Measurements from ENCODE around the gene USP34.
A peak's percentile ranks its signal among the peaks of the same experiment; 100 is the strongest.
"Not testable (repeated sequence)": the region's sequence is repeated elsewhere in the genome, so short reads cannot be mapped to it uniquely, and the experiment has no call there.

USP34 gene

DNA sequence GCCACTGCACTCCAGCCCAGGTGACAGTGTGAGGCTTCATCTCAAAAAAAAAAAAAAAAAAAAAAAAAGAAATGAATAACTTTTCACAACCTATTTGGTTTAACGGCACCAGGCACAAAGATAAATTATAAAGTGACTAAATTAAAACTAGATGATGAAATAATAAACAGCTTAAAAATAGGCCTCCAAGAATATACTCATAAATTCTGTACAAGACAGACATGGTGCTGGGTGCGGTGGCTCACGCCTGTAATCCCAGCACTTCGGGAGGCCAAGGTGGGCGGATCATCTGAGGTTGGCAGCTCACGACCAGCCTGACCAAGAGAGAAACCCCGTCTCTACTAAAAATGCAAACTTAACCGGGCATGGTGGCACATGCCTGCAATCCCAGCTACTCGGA lies 19.7 kb downstream of the USP34 start:
- FAIRE-seq, result no peak
- no peak for DNase-seq (ENCODE audit: insufficient read length, low spot score)
- no peak for TF ChIP-seq POLR2A (IDR thresholded peaks at IDR 0.05; ENCODE audit: low read depth, low read length)

GRCh38 chr2:61450144-61450543 lies 20.7 kb downstream of the USP34 start:
- DNase-seq (ENCODE audit: insufficient read length, low spot score), result no peak
- no peak for TF ChIP-seq POLR2A (IDR thresholded peaks at IDR 0.05; ENCODE audit: low read depth, low read length)
- FAIRE-seq, result no peak

- no peak for FAIRE-seq
- no peak for DNase-seq (ENCODE audit: insufficient read length, low spot score)
- no peak for TF ChIP-seq POLR2A (IDR thresholded peaks at IDR 0.05; ENCODE audit: low read depth, low read length)
Measured at GRCh38 chr2:61448229-61448628, 22.7 kb downstream of the USP34 start.

DNA sequence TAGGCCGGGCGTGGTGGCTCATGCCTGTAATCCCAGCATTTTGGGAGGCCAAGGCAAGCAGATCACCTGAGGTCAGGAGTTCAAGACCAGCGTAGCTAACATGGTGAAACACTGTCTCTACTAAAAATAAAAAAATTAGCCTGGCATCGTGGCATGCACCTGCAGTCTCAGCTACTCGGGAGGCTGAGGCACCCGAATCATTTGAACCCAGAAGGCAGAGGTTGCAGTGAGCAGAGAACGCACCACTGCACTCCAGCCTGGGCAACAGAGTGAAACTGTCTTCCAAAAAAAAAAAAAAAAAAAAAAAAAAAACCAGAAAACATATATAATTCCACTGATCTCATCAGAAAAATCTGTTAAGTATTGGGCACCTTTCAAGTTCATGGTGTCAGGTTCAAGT lies 23.9 kb downstream of the USP34 start:
- not testable (repeated sequence) for DNase-seq (ENCODE audit: insufficient read length, low spot score); FAIRE-seq

DNA sequence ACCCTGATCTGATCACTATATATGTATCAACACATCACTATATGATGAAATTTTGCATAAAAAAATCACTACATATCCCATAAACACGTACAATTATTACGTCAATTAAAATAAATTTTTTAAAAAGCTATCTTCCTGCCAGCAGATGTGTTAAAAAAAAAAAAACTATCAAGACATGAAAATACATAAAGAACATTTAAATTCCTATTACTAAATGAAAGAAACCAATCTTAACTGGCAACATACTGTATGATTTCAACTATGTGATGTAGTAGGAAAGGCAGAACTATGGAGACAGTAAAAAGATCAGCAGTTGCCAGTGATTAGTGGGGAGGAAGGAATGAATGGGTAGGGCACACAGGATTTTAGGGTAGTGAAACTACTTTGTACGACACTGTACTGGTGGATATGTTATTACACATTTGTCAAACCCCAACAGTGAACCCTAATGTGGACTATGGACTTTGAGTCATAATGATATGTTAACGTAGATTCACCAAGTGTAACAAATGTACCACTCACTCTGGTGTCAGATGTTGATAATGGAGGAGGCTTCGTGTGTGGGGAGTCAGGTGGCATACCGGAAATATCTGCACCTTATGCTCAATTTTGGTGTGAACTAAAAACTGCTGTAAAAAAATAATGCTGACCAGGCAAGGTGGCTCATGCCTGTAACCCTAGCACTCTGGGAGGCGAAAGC lies 27.4 kb downstream of the USP34 start:
- TF ChIP-seq POLR2A (IDR thresholded peaks at IDR 0.05; ENCODE audit: low read depth, low read length), result no peak
- FAIRE-seq (no peak), DNase-seq (ENCODE audit: insufficient read length, low spot score) (no peak)

GRCh38 chr2:61439241-61440002 lies 31.5 kb downstream of the USP34 start:
- TF ChIP-seq POLR2A (IDR thresholded peaks at IDR 0.05; ENCODE audit: low read depth, low read length), result no peak
- FAIRE-seq (no peak), DNase-seq (ENCODE audit: insufficient read length, low spot score) (no peak)

DNA sequence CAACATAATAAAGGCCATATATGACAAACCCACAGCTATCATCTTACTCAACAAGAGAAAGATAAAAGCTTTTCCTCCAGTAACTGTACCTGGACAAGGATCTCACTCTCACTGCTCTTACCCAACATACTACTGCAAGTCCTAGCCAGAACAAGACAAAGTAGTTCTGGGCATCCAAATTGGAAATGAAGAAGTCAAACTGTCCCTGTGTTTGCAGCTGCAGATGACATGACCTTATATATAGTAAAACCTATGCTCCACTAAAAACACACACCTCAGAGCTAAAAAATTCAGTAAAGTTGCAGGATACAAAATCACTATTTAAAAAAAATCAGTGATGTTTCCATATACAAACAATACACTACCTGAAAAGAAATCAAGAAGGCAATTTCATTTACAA lies 32.2 kb downstream of the USP34 start:
- DNase-seq (ENCODE audit: insufficient read length, low spot score) (no peak), FAIRE-seq (no peak)
- no peak for TF ChIP-seq POLR2A (IDR thresholded peaks at IDR 0.05; ENCODE audit: low read depth, low read length)

GRCh38 chr2:61437170-61437569 lies 33.7 kb downstream of the USP34 start:
- no peak for FAIRE-seq
- no peak for TF ChIP-seq POLR2A (IDR thresholded peaks at IDR 0.05; ENCODE audit: low read depth, low read length)
- no peak for DNase-seq (ENCODE audit: insufficient read length, low spot score)

GRCh38 chr2:61436092-61436491 lies 34.8 kb downstream of the USP34 start:
- no peak for TF ChIP-seq POLR2A (IDR thresholded peaks at IDR 0.05; ENCODE audit: low read depth, low read length)
- FAIRE-seq (no peak), DNase-seq (ENCODE audit: insufficient read length, low spot score) (no peak)

GRCh38 chr2:61435291-61435690 lies 35.6 kb downstream of the USP34 start:
- FAIRE-seq, result no peak
- DNase-seq (ENCODE audit: insufficient read length, low spot score), result no peak
- no peak for TF ChIP-seq POLR2A (IDR thresholded peaks at IDR 0.05; ENCODE audit: low read depth, low read length)

DNA sequence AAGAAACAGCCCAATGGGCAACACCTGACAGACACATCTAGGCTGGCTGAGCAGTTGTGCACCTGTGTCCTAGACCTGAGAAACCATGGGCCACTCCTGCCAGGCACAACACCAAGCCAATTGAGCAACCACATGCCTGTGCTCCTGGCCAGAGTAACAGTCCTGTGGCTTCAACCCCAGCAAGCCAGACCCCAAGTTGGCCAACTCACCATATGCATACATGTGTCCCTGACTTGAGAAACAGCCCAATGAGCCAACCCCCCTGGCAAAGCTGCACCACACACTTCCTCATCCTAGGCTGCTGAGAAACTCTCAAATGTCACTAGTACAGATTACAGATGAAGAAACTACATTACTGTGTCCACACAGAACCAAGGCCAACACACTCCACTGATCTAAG lies 36.6 kb downstream of the USP34 start:
- FAIRE-seq (no peak), DNase-seq (ENCODE audit: insufficient read length, low spot score) (no peak)
- TF ChIP-seq POLR2A (IDR thresholded peaks at IDR 0.05; ENCODE audit: low read depth, low read length), result no peak

GRCh38 chr2:61433606-61434005 lies 37.3 kb downstream of the USP34 start:
- FAIRE-seq (no peak), DNase-seq (ENCODE audit: insufficient read length, low spot score) (no peak)
- TF ChIP-seq POLR2A (IDR thresholded peaks at IDR 0.05; ENCODE audit: low read depth, low read length), result no peak

- TF ChIP-seq POLR2A (IDR thresholded peaks at IDR 0.05; ENCODE audit: low read depth, low read length), result no peak
- DNase-seq (ENCODE audit: insufficient read length, low spot score), result no peak
- FAIRE-seq, result no peak
Measured at GRCh38 chr2:61432990-61433389, 37.9 kb downstream of the USP34 start.

- FAIRE-seq (no peak), DNase-seq (ENCODE audit: insufficient read length, low spot score) (no peak)
- TF ChIP-seq POLR2A (IDR thresholded peaks at IDR 0.05; ENCODE audit: low read depth, low read length), result no peak
Measured at GRCh38 chr2:61431345-61431744, 39.5 kb downstream of the USP34 start.

DNA sequence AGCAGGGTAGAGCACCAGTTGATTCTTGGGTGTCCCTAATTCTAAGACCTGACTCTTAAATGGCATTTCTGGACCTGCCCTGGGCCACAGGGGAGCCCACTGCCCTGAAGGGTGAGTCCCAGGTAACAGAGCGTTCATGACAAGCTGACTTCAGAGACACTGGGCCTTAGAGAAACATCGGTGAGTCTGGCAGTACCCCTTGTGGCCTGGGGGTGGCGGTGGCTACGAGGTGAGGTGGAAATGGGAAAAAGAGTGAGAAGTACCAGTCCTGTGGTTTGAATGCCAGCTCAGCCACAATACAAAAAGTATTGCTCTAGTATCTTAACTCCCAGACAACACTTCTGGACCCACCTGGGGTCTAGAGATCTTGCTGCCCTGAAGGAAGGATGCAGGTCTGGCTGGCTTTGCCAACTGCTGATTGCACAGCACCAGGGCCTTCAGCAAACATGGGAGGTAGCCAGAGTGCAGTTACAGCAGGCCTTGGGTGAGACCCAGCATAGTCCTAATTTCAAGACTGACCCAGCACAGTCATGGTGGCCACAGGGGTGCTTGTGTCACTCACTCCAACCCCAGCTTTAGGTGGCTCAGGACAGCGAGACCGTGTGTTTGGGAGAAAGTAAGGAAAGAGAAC lies 44.5 kb downstream of the USP34 start:
- DNase-seq (ENCODE audit: insufficient read length, low spot score) (peak; percentile 23), FAIRE-seq (peak; percentile 90)
- no peak for TF ChIP-seq POLR2A (IDR thresholded peaks at IDR 0.05; ENCODE audit: low read depth, low read length)

Data from H54 (cell line).